ENCODE data around the gene BICDL1.

BICDL1 gene

GRCh38 chr12:120081641-120082040 is 92.6 kb downstream of the BICDL1 start:
- no peak for DNase-seq

- no peak for DNase-seq
Observed at GRCh38 chr12:120085920-120086645, 97.0 kb downstream of the BICDL1 start.

- DNase-seq = peak; percentile 97 to 99 (median 98)
Observed at GRCh38 chr12:120086801-120087621, 98.0 kb downstream of the BICDL1 start.

GRCh38 chr12:120089105-120089504 is 100.1 kb downstream of the BICDL1 start:
- no peak for DNase-seq

- DNase-seq = no peak
Observed at GRCh38 chr12:120089796-120090195, 100.8 kb downstream of the BICDL1 start.

GRCh38 chr12:120090206-120090605 is 101.2 kb downstream of the BICDL1 start:
- DNase-seq = no peak

GRCh38 chr12:120090626-120091295 is 101.7 kb downstream of the BICDL1 start:
- no peak for DNase-seq

GRCh38 chr12:120091371-120092090 is 102.5 kb downstream of the BICDL1 start:
- DNase-seq = no peak

- DNase-seq = no peak
Observed at GRCh38 chr12:120092551-120093335, 103.7 kb downstream of the BICDL1 start.

- DNase-seq = no peak
Observed at GRCh38 chr12:120093336-120093591, 104.2 kb downstream of the BICDL1 start.

GRCh38 chr12:120093592-120094355 is 104.7 kb downstream of the BICDL1 start:
- no peak for DNase-seq

- no peak for DNase-seq
Observed at GRCh38 chr12:120094485-120094884, 105.4 kb downstream of the BICDL1 start.

GRCh38 chr12:120095331-120095730 is 106.3 kb downstream of the BICDL1 start:
- no peak for DNase-seq

GRCh38 chr12:120095736-120096135 is 106.7 kb downstream of the BICDL1 start:
- DNase-seq = no peak

GRCh38 chr12:120096671-120097202 is 107.7 kb downstream of the BICDL1 start:
- DNase-seq = no peak

- DNase-seq = no peak
Observed at GRCh38 chr12:120098756-120099470, 109.9 kb downstream of the BICDL1 start.

- DNase-seq = no peak
Observed at GRCh38 chr12:120099738-120100137, 110.7 kb downstream of the BICDL1 start.

GRCh38 chr12:120100630-120101029 is 111.6 kb downstream of the BICDL1 start:
- no peak for DNase-seq

GRCh38 chr12:120101182-120101581 is 112.1 kb downstream of the BICDL1 start:
- DNase-seq = no peak

GRCh38 chr12:120101617-120102016 is 112.6 kb downstream of the BICDL1 start:
- no peak for DNase-seq
